OCI-LY1 (cell line): Measurements from ENCODE around the gene LUZP1.

Experiments
- EZH2 ChIP-seq: fragments of 200-600 bp; sonication (generic), shearing (Covaris generic); IDR thresholded peaks from 2 replicates; pipeline ENCODE4 v1.8.0; 2017; ENCODE audit warnings: borderline replicate concordance, mixed run types, mild to moderate bottlenecking, antibody characterized with exemption, low read length, moderate library complexity, mixed read lengths
- TF ChIP-seq, protein P1 (sequence below): fragments of 200-600 bp; sonication (generic), shearing (Covaris generic); IDR thresholded peaks from 2 replicates; pipeline ENCODE4 v1.5.1; 2017; ENCODE audit warnings: mild to moderate bottlenecking, antibody characterized with exemption, low read length, moderate library complexity, mixed read lengths

DNA sequence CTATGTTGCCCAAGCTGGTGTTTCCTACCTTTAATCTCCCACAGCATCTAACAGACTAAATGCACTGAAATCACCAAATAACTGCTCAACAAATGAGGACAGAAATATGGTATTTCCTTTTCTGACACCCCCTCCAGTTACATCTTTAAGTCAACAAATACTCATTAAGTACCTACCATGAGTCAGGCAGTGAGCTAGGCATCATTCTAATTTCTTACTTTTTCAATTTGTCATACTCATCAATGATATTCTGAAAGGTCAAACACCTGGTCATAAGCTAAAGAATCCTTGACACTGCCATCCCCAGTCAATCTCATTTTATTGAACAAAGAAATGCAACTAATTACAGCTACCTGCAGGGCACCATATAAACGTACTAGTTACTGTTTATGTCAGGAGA is 36.6 kb downstream of the LUZP1 start:
- TF ChIP-seq, protein P1, sequence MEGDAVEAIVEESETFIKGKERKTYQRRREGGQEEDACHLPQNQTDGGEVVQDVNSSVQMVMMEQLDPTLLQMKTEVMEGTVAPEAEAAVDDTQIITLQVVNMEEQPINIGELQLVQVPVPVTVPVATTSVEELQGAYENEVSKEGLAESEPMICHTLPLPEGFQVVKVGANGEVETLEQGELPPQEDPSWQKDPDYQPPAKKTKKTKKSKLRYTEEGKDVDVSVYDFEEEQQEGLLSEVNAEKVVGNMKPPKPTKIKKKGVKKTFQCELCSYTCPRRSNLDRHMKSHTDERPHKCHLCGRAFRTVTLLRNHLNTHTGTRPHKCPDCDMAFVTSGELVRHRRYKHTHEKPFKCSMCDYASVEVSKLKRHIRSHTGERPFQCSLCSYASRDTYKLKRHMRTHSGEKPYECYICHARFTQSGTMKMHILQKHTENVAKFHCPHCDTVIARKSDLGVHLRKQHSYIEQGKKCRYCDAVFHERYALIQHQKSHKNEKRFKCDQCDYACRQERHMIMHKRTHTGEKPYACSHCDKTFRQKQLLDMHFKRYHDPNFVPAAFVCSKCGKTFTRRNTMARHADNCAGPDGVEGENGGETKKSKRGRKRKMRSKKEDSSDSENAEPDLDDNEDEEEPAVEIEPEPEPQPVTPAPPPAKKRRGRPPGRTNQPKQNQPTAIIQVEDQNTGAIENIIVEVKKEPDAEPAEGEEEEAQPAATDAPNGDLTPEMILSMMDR = no peak
- no peak for TF ChIP-seq EZH2
